B cell (primary cell): ENCODE data around the gene HMG20A. TPM values are rescaled to one million over a fixed set of nuclear protein-coding genes. Genes with fewer than 3 reads are reported as not detected.
A peak's percentile ranks its signal among the peaks of the same experiment; 100 is the strongest.

Experiments
- ATAC-seq: fragments of 200-7000 bp; cut with Tn5 transposase; one replicate; pipeline ENCODE4 v1.10.0; 2021; ENCODE audit warnings: low read depth, mild to moderate bottlenecking, moderate number of reproducible peaks, moderate library complexity
- CTCF ChIA-PET: fragments of 350-600 bp; sonication (Branson Sonifier 250); formaldehyde crosslinking; loops from one replicate; lab custom pipeline; 2021; ENCODE audit warnings: antibody characterized with exemption, inconsistent platforms; lab: Charles Lee
- POLR2A ChIA-PET: fragments of 350-600 bp; sonication (Branson Sonifier 250); formaldehyde crosslinking; loops from one replicate; lab custom pipeline; 2021; ENCODE audit warnings: antibody characterized with exemption; lab: Charles Lee
- DNase-seq: peaks from one replicate; pipeline ENCODE4 v3.0.0; 2013
- H2AFZ ChIP-seq: 2 replicates; pipeline ENCODE4 v1.6.1; 2012; ENCODE audit warnings: mild to moderate bottlenecking, low read depth, low read length; ENCODE audit not compliant: insufficient read depth, poor library complexity, severe bottlenecking
- H3K27ac ChIP-seq, 2 donors: 1 replicate in 1 of 2; 2 replicates in 1 of 2; pipeline ENCODE4 v1.5.1; 2012 to 2013; ENCODE audit warnings: low read length in 2 of 2, mild to moderate bottlenecking in 2 of 2, moderate library complexity in 1 of 2
- H3K27me3 ChIP-seq, 4 experiments: fragments of 200-600 bp in 1 of 4; sonication (generic) in 1 of 4; replicated peaks in 1 of 4; 1 replicate in 2 of 4; 2 replicates in 2 of 4; pipeline versions ENCODE4 v1.6.1 to v1.7.0; 2013 to 2016; ENCODE audit warnings: low read length in 3 of 4, mild to moderate bottlenecking in 2 of 4, mixed read lengths in 1 of 4, moderate library complexity in 1 of 4; ENCODE audit not compliant: insufficient read depth in 4 of 4, control insufficient read depth in 3 of 4; ENCODE audit errors: control extremely low read depth in 1 of 4
- H3K36me3 ChIP-seq, 2 experiments: replicated peaks in 1 of 2; 1 replicate in 1 of 2; 2 replicates in 1 of 2; pipeline versions ENCODE4 v1.6.1 to v1.7.1; 2013; ENCODE audit warnings: low read length in 1 of 2; ENCODE audit not compliant: insufficient read depth in 2 of 2, control insufficient read depth in 1 of 2; ENCODE audit errors: control extremely low read depth in 1 of 2, extremely low read depth in 1 of 2
- H3K4me1 ChIP-seq, 2 donors: fragments of 200-600 bp in 1 of 2; sonication (generic) in 1 of 2; 1 replicate in 1 of 2; 2 replicates in 1 of 2; pipeline versions ENCODE4 v1.5.1 to v1.6.1; 2013 to 2017; ENCODE audit warnings: low read length in 2 of 2; ENCODE audit not compliant: control insufficient read depth in 2 of 2, insufficient read depth in 2 of 2
- H3K4me2 ChIP-seq: replicated peaks from 2 replicates; pipeline ENCODE3; 2012; ENCODE audit warnings: mild to moderate bottlenecking, low read depth, low read length; ENCODE audit not compliant: poor library complexity, severe bottlenecking
- H3K4me3 ChIP-seq, 5 experiments: fragments of 200-600 bp in 1 of 5; sonication (generic) in 1 of 5; 1 replicate in 3 of 5; 2 replicates in 2 of 5; pipeline versions ENCODE4 v1.5.1 to v1.7.0; 2011 to 2016; ENCODE audit warnings: low read length in 4 of 5, mild to moderate bottlenecking in 4 of 5, low read depth in 2 of 5, control low read depth in 1 of 5, moderate library complexity in 1 of 5; ENCODE audit not compliant: insufficient read depth in 1 of 5; ENCODE audit errors: control extremely low read depth in 1 of 5, extremely low read depth in 1 of 5
- H3K79me2 ChIP-seq: fragments of 200-600 bp; sonication (generic); one replicate; pipeline ENCODE4 v1.6.0; 2016; ENCODE audit warnings: low read length; ENCODE audit not compliant: control insufficient read depth, insufficient read depth
- H3K9ac ChIP-seq: fragments of 200-600 bp; sonication (generic); 2 replicates; pipeline ENCODE4 v1.6.1; 2017; ENCODE audit warnings: mild to moderate bottlenecking, low read length, moderate library complexity
- H3K9me3 ChIP-seq, 3 donors: one replicate each; pipeline versions ENCODE4 v1.6.1 to v1.7.1; 2013; ENCODE audit warnings: low read length in 2 of 3; ENCODE audit not compliant: control insufficient read depth in 2 of 3, insufficient read depth in 1 of 3; ENCODE audit errors: control extremely low read depth in 1 of 3
- H4K20me1 ChIP-seq: 2 replicates; pipeline ENCODE4 v1.6.0; 2012; ENCODE audit warnings: mild to moderate bottlenecking, low read length; ENCODE audit not compliant: insufficient read depth, control insufficient read depth, poor library complexity, severe bottlenecking
- H3K27ac Mint-ChIP-seq: one replicate; pipeline ENCODE4 v1.8.0; 2021; ENCODE audit warnings: mixed read lengths
- H3K27me3 Mint-ChIP-seq: one replicate; pipeline ENCODE4 v1.8.0; 2021; ENCODE audit warnings: mixed read lengths
- H3K4me1 Mint-ChIP-seq: one replicate; pipeline ENCODE4 v1.8.0; 2021; ENCODE audit warnings: mixed read lengths
- H3K4me3 Mint-ChIP-seq: one replicate; pipeline ENCODE4 v1.8.0; 2021; ENCODE audit warnings: mixed read lengths
- H3K9me3 Mint-ChIP-seq: one replicate; pipeline ENCODE4 v1.8.0; 2022; ENCODE audit warnings: mixed read lengths; ENCODE audit not compliant: insufficient read depth
- EZH2 ChIP-seq: IDR thresholded peaks from 2 replicates; pipeline ENCODE4 v1.6.1; 2012; ENCODE audit warnings: borderline replicate concordance, low read depth, mild to moderate bottlenecking, moderate library complexity, low read length; ENCODE audit not compliant: insufficient read depth, poor library complexity, severe bottlenecking
- WGBS: methylation state at CpG from one replicate; pipeline ENCODE4 v1.1.5; 2013; ENCODE audit warnings: missing lambda C conversion rate; ENCODE audit not compliant: insufficient coverage; 5-methylcytosine and 5-hydroxymethylcytosine counted together
- intact Hi-C: fragments of 100-400 bp; cut with micrococcal nuclease; formaldehyde crosslinking; loops from one replicate; pipeline ENCODE4 v1.10.0; 2022
- polyA plus RNA-seq: library from polyadenylated mRNA; depleted of rRNA; stranded (reverse); fragments of >200 nt; gene quantifications from 2 replicates; pipeline ENCODE4 v1.2.3, GENCODE V29; 2012
- total RNA-seq, 2 donors: library from RNA; stranded (reverse); fragments of 120-200 nt in 1 of 2; gene quantifications; 1 replicate in 1 of 2; 2 replicates in 1 of 2; pipeline versions ENCODE4 v1.2.3 to v1.2.4, GENCODE V29; 2013 to 2022
- TF ChIP-seq, protein P1 (sequence below): fragments of 200-600 bp; IDR thresholded peaks from one replicate; pipeline ENCODE4 v1.8.0; 2022; ENCODE audit warnings: antibody characterized with exemption, mild to moderate bottlenecking

Gene HMG20A
- total and polyA plus RNA-seq, 2 donors (not counting 1 experiment from before 2014, with no cell fraction given), result 26.1 to 63.5 TPM

- Mint-ChIP-seq H3K4me3 (no peak overlapping the region), H3K27me3 (no peaks in the 10 kb centered on the region), H3K27ac (no peak overlapping the region), H3K9me3 (no peaks in the 10 kb centered on the region), H3K4me1 (no peaks in the 10 kb centered on the region)
- Histone ChIP-seq H2AFZ (peak overlapping the region; percentile 33), H3K4me3 (no peak overlapping the region), H3K4me2 (no peak overlapping the region), H3K27me3 (no peaks in the 10 kb centered on the region), H3K36me3 (no peaks in the 10 kb centered on the region), H3K27ac (no peak overlapping the region), H3K9ac (no peak overlapping the region), H4K20me1 (no peaks in the 10 kb centered on the region), H3K4me1 (no peaks in the 10 kb centered on the region), H3K79me2 (no peaks in the 10 kb centered on the region), H3K9me3 (peaks cover 0 to 2% (median 0%) of the 10 kb centered on the region in 3 donors)
- ChIA-PET POLR2A (no interaction called here), CTCF (no interaction called here)
- whole genome bisulfite sequencing, result 26% methylated on average over 14 of the region's 15 CpGs
- ATAC-seq (no peak), DNase-seq (no peak)
- intact Hi-C loops, result no loop called here
- TF ChIP-seq, protein P1, sequence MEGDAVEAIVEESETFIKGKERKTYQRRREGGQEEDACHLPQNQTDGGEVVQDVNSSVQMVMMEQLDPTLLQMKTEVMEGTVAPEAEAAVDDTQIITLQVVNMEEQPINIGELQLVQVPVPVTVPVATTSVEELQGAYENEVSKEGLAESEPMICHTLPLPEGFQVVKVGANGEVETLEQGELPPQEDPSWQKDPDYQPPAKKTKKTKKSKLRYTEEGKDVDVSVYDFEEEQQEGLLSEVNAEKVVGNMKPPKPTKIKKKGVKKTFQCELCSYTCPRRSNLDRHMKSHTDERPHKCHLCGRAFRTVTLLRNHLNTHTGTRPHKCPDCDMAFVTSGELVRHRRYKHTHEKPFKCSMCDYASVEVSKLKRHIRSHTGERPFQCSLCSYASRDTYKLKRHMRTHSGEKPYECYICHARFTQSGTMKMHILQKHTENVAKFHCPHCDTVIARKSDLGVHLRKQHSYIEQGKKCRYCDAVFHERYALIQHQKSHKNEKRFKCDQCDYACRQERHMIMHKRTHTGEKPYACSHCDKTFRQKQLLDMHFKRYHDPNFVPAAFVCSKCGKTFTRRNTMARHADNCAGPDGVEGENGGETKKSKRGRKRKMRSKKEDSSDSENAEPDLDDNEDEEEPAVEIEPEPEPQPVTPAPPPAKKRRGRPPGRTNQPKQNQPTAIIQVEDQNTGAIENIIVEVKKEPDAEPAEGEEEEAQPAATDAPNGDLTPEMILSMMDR, result no peak
- no peak for TF ChIP-seq EZH2
Measured at GRCh38 chr15:77527164-77527778, 106.6 kb downstream of the HMG20A start.

DNA sequence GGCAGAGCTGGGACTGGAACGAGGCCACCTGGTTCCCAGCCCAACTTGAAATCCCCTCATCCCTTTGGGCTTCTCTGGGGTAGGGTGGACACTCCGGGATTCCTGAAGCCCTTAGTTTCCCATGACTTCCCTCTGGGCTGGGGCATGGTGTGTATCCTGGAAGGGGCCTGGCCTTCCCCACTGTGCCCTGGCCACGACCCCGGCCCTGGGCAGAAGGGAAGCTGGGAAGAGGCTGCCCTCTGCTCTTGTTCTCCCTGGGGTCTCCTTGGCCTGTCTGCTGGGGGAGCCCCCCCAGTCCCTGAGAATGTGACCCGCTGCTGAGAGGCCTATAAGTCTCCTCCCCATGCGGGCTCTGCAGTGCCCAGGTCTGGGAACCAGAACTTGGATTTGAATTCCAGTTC, 107.1 kb downstream of the HMG20A start:
- Histone ChIP-seq H3K36me3 (no peaks in the 10 kb centered on the region), H3K79me2 (no peaks in the 10 kb centered on the region), H3K27ac (no peak overlapping the region), H3K9ac (no peak overlapping the region), H3K9me3 (peaks cover 0 to 2% (median 0%) of the 10 kb centered on the region in 3 donors), H2AFZ (no peak overlapping the region), H3K27me3 (no peaks in the 10 kb centered on the region), H3K4me2 (no peak overlapping the region), H3K4me1 (no peaks in the 10 kb centered on the region), H4K20me1 (no peaks in the 10 kb centered on the region), H3K4me3 (no peak overlapping the region)
- no peak overlapping the region for H3K27ac Mint-ChIP-seq
- TF ChIP-seq EZH2, result no peak
- TF ChIP-seq, protein P1, result no peak
- intact Hi-C loops, result no loop called here
- no peaks in the 10 kb centered on the region for H3K4me1 Mint-ChIP-seq
- H3K27me3 Mint-ChIP-seq, result no peaks in the 10 kb centered on the region
- ATAC-seq (no peak), DNase-seq (no peak)
- 98% methylated on average over 4 of the region's 6 CpGs for WGBS
- ChIA-PET POLR2A (no interaction called here), CTCF (no interaction called here)
- no peak overlapping the region for H3K4me3 Mint-ChIP-seq
- no peaks in the 10 kb centered on the region for H3K9me3 Mint-ChIP-seq
